ENCODE data around the gene RNF157.
A peak's percentile ranks its signal among the peaks of the same experiment; 100 is the strongest.

The RNF157 gene

GRCh38 chr17:76239538-76240274 is 587 bp downstream of the RNF157 start:
- peaks cover 20% of the 10 kb centered on the region for H3K27me3 ChIP-seq (ENCODE audit: insufficient read depth, low read length, poor library complexity)
- no CpG with 5 or more reads among the region's 75 CpGs for WGBS (ENCODE audit: extremely low coverage, insufficient coverage, low lambda C conversion rate)

GRCh38 chr17:76238847-76239537 is 1.3 kb downstream of the RNF157 start:
- Histone ChIP-seq H3K4me2 (ENCODE audit: low read length) (no peak overlapping the region), H3K4me1 (ENCODE audit: control insufficient read depth, low read depth, low read length) (no peaks in the 10 kb centered on the region), H3K4me3 (ENCODE audit: low read length) (no peak overlapping the region), H3K27me3 (ENCODE audit: insufficient read depth, low read length, poor library complexity) (peaks cover 20% of the 10 kb centered on the region), H2BK120ac (ENCODE audit: low read depth, low read length) (no peak overlapping the region), H3K4ac (ENCODE audit: low read depth, low read length) (no peak overlapping the region), H3K27ac (ENCODE audit: low read depth, low read length) (no peak overlapping the region), H3K79me1 (ENCODE audit: low read length) (no peaks in the 10 kb centered on the region), H3K18ac (ENCODE audit: low read length) (no peak overlapping the region), H3K36me3 (ENCODE audit: control insufficient read depth, insufficient read depth, low read length) (no peaks in the 10 kb centered on the region), H2BK15ac (replicated peaks; ENCODE audit: low read depth) (no peak overlapping the region), H4K5ac (ENCODE audit: low read length) (no peak overlapping the region), H2AK5ac (ENCODE audit: low read length) (no peak overlapping the region), H3K9ac (ENCODE audit: low read length) (no peak overlapping the region), H3K23ac (ENCODE audit: low read length) (no peak overlapping the region), H3K56ac (ENCODE audit: low read length) (no peak overlapping the region), H2BK5ac (ENCODE audit: low read length) (no peak overlapping the region), H3K79me2 (ENCODE audit: control insufficient read depth, insufficient read depth, low read length) (no peaks in the 10 kb centered on the region), H4K8ac (ENCODE audit: low read depth, low read length) (no peak overlapping the region)
- no CpG with 5 or more reads among the region's 11 CpGs for WGBS (ENCODE audit: extremely low coverage, insufficient coverage, low lambda C conversion rate)
- DNase-seq = no peak

More at GRCh38 chr17:76239538-76240274, 587 bp downstream of the RNF157 start:
- H3K79me1 ChIP-seq (ENCODE audit: low read length) = no peaks in the 10 kb centered on the region
- H3K4ac ChIP-seq (ENCODE audit: low read depth, low read length) = no peak overlapping the region
- peak overlapping the region; percentile 25 for H3K56ac ChIP-seq (ENCODE audit: low read length)
- H3K36me3 ChIP-seq (ENCODE audit: control insufficient read depth, insufficient read depth, low read length) = no peaks in the 10 kb centered on the region
- H3K27ac ChIP-seq (ENCODE audit: low read depth, low read length) = no peak overlapping the region
- H4K8ac ChIP-seq (ENCODE audit: low read depth, low read length) = no peak overlapping the region
- no peak overlapping the region for H3K23ac ChIP-seq (ENCODE audit: low read length)
- H3K9ac ChIP-seq (ENCODE audit: low read length) = peak overlapping the region; percentile 21
- H2BK5ac ChIP-seq (ENCODE audit: low read length) = no peak overlapping the region
- no peak overlapping the region for H3K4me3 ChIP-seq (ENCODE audit: low read length)
- no peaks in the 10 kb centered on the region for H3K4me1 ChIP-seq (ENCODE audit: control insufficient read depth, low read depth, low read length)
- no peak overlapping the region for H4K5ac ChIP-seq (ENCODE audit: low read length)
- DNase-seq = no peak
- H2BK15ac ChIP-seq (replicated peaks; ENCODE audit: low read depth) = no peak overlapping the region
- H3K79me2 ChIP-seq (ENCODE audit: control insufficient read depth, insufficient read depth, low read length) = no peaks in the 10 kb centered on the region
- H2AK5ac ChIP-seq (ENCODE audit: low read length) = no peak overlapping the region
- no peak overlapping the region for H3K18ac ChIP-seq (ENCODE audit: low read length)
- H2BK120ac ChIP-seq (ENCODE audit: low read depth, low read length) = no peak overlapping the region
- H3K4me2 ChIP-seq (ENCODE audit: low read length) = peak overlapping the region; percentile 34

- Histone ChIP-seq H3K79me2 (ENCODE audit: control insufficient read depth, insufficient read depth, low read length) (no peaks in the 10 kb centered on the region), H3K36me3 (ENCODE audit: control insufficient read depth, insufficient read depth, low read length) (no peaks in the 10 kb centered on the region), H3K9ac (ENCODE audit: low read length) (no peak overlapping the region), H2BK5ac (ENCODE audit: low read length) (no peak overlapping the region), H4K8ac (ENCODE audit: low read depth, low read length) (no peak overlapping the region), H3K56ac (ENCODE audit: low read length) (no peak overlapping the region), H3K23ac (ENCODE audit: low read length) (no peak overlapping the region), H2BK15ac (replicated peaks; ENCODE audit: low read depth) (no peak overlapping the region), H3K4me1 (ENCODE audit: control insufficient read depth, low read depth, low read length) (no peaks in the 10 kb centered on the region), H2BK120ac (ENCODE audit: low read depth, low read length) (no peak overlapping the region), H3K79me1 (ENCODE audit: low read length) (no peaks in the 10 kb centered on the region), H3K4me2 (ENCODE audit: low read length) (no peak overlapping the region), H3K4ac (ENCODE audit: low read depth, low read length) (no peak overlapping the region), H3K18ac (ENCODE audit: low read length) (no peak overlapping the region), H3K27me3 (ENCODE audit: insufficient read depth, low read length, poor library complexity) (peaks cover 20% of the 10 kb centered on the region), H3K4me3 (ENCODE audit: low read length) (no peak overlapping the region), H3K27ac (ENCODE audit: low read depth, low read length) (no peak overlapping the region), H2AK5ac (ENCODE audit: low read length) (no peak overlapping the region), H4K5ac (ENCODE audit: low read length) (no peak overlapping the region)
- DNase-seq = no peak
- no CpG with 5 or more reads among the region's 7 CpGs for WGBS (ENCODE audit: extremely low coverage, insufficient coverage, low lambda C conversion rate)
These were observed 2.4 kb downstream of the RNF157 start for GRCh38 chr17:76237859-76238313.

- H3K79me1 ChIP-seq (ENCODE audit: low read length) = no peaks in the 10 kb centered on the region
- H4K5ac ChIP-seq (ENCODE audit: low read length) = no peak overlapping the region
- H3K4me3 ChIP-seq (ENCODE audit: low read length) = no peak overlapping the region
- no peak overlapping the region for H3K4me2 ChIP-seq (ENCODE audit: low read length)
- no peak overlapping the region for H2AK5ac ChIP-seq (ENCODE audit: low read length)
- peaks cover 18% of the 10 kb centered on the region for H3K27me3 ChIP-seq (ENCODE audit: insufficient read depth, low read length, poor library complexity)
- no peak overlapping the region for H3K56ac ChIP-seq (ENCODE audit: low read length)
- DNase-seq = no peak
- H4K8ac ChIP-seq (ENCODE audit: low read depth, low read length) = no peak overlapping the region
- H2BK120ac ChIP-seq (ENCODE audit: low read depth, low read length) = no peak overlapping the region
- H3K18ac ChIP-seq (ENCODE audit: low read length) = no peak overlapping the region
- no peak overlapping the region for H2BK5ac ChIP-seq (ENCODE audit: low read length)
- H3K36me3 ChIP-seq (ENCODE audit: control insufficient read depth, insufficient read depth, low read length) = no peaks in the 10 kb centered on the region
- H3K27ac ChIP-seq (ENCODE audit: low read depth, low read length) = no peak overlapping the region
- no peak overlapping the region for H3K4ac ChIP-seq (ENCODE audit: low read depth, low read length)
- H3K9ac ChIP-seq (ENCODE audit: low read length) = no peak overlapping the region
- H3K23ac ChIP-seq (ENCODE audit: low read length) = no peak overlapping the region
- H3K4me1 ChIP-seq (ENCODE audit: control insufficient read depth, low read depth, low read length) = no peaks in the 10 kb centered on the region
- no peak overlapping the region for H2BK15ac ChIP-seq (replicated peaks; ENCODE audit: low read depth)
- H3K79me2 ChIP-seq (ENCODE audit: control insufficient read depth, insufficient read depth, low read length) = no peaks in the 10 kb centered on the region
These were observed 3.7 kb downstream of the RNF157 start for GRCh38 chr17:76236603-76237002.

DNA sequence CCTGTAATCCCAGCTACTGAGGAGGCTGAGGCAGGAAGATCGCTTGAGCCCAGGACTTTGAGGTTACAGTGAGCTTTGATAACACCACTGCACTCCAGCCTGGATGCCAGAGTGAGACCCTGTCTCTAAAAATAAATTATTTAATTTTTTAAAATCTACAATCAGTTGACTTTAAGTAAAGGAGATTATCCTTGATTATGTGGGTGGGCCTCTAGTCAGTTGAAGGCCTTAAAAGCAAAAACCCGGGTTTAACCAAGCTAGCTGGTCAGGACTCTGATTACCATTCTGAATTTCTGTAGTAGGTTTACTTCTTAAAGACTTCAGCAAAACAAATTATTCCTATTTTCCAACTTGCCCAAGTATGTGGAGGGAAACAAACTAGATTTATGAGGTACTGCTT is 4.4 kb downstream of the RNF157 start:
- H3K4me2 ChIP-seq (ENCODE audit: low read length) = no peak overlapping the region
- H3K23ac ChIP-seq (ENCODE audit: low read length) = no peak overlapping the region
- no peaks in the 10 kb centered on the region for H3K79me2 ChIP-seq (ENCODE audit: control insufficient read depth, insufficient read depth, low read length)
- H3K4me1 ChIP-seq (ENCODE audit: control insufficient read depth, low read depth, low read length) = no peaks in the 10 kb centered on the region
- no peak overlapping the region for H3K18ac ChIP-seq (ENCODE audit: low read length)
- H3K9ac ChIP-seq (ENCODE audit: low read length) = no peak overlapping the region
- H2BK15ac ChIP-seq (replicated peaks; ENCODE audit: low read depth) = no peak overlapping the region
- H4K8ac ChIP-seq (ENCODE audit: low read depth, low read length) = no peak overlapping the region
- no peak overlapping the region for H3K56ac ChIP-seq (ENCODE audit: low read length)
- no peak overlapping the region for H4K5ac ChIP-seq (ENCODE audit: low read length)
- H2AK5ac ChIP-seq (ENCODE audit: low read length) = no peak overlapping the region
- no peak overlapping the region for H3K4ac ChIP-seq (ENCODE audit: low read depth, low read length)
- no peak overlapping the region for H3K27ac ChIP-seq (ENCODE audit: low read depth, low read length)
- H3K4me3 ChIP-seq (ENCODE audit: low read length) = no peak overlapping the region
- H3K36me3 ChIP-seq (ENCODE audit: control insufficient read depth, insufficient read depth, low read length) = no peaks in the 10 kb centered on the region
- H2BK120ac ChIP-seq (ENCODE audit: low read depth, low read length) = no peak overlapping the region
- peaks cover 16% of the 10 kb centered on the region for H3K27me3 ChIP-seq (ENCODE audit: insufficient read depth, low read length, poor library complexity)
- DNase-seq = no peak
- no peak overlapping the region for H2BK5ac ChIP-seq (ENCODE audit: low read length)
- WGBS (ENCODE audit: extremely low coverage, insufficient coverage, low lambda C conversion rate) = no CpG with 5 or more reads among the region's 2 CpGs
- no peaks in the 10 kb centered on the region for H3K79me1 ChIP-seq (ENCODE audit: low read length)
